Body of pancreas (tissue), 4 donors: ENCODE results near the gene ATP1A1.

Experiments
- CTCF ChIP-seq, 7 experiments: fragments of 450-650 bp in 4 of 7; fragments of 200-600 bp in 3 of 7; sonication (generic) in 3 of 7; IDR thresholded peaks; one replicate each; pipeline ENCODE4 v1.5.1; 2016 to 2019; ENCODE audit warnings: antibody characterized with exemption in 7 of 7
- POLR2A ChIP-seq, 3 donors: fragments of 450-650 bp; IDR thresholded peaks; one replicate each; pipeline ENCODE4 v1.6.1; 2016; ENCODE audit warnings: antibody characterized with exemption in 3 of 3, mild to moderate bottlenecking in 2 of 3

- TF ChIP-seq CTCF (IDR thresholded peaks at IDR 0.05) (no peak), POLR2A (IDR thresholded peaks at IDR 0.05) (no peak)
Observed at GRCh38 chr1:116414364-116414763, 41.3 kb downstream of the ATP1A1 start.
